ENCODE measurements around the gene FNBP1. TPM values are rescaled to one million over a fixed set of nuclear protein-coding genes. Genes with fewer than 3 reads are reported as not detected.
A peak's percentile ranks its signal among the peaks of the same experiment; 100 is the strongest.

The FNBP1 gene
- total and polyA plus RNA-seq, 2 of the 8 experiments (the other 6 are each of a cell fraction or from before 2014, with no cell fraction given), result 7.2 to 40.9 TPM

- Histone ChIP-seq H4K5ac (ENCODE audit: insufficient read length, low read depth, low read length) (no peak overlapping the region), H3K79me2 (ENCODE audit: control insufficient read depth in 1 of 2, insufficient read depth in 2 of 2, low read length in 2 of 2) (no peaks in the 10 kb centered on the region), H3K14ac (ENCODE audit: insufficient read length) (no peak overlapping the region), H3K56ac (replicated peaks; ENCODE audit: insufficient read length, low read depth, low read length) (no peak overlapping the region), H2BK20ac (ENCODE audit: low read length) (peak overlapping the region; percentile 93; the same call in 1 of the 2 replicates), H2AK5ac (ENCODE audit: low read depth, low read length) (0 out of 2 replicates have a peak overlapping the region, but pooled peaks have one; percentile 30), H4K91ac (replicated peaks; ENCODE audit: insufficient read length, low read length) (peak overlapping the region; percentile 90), H3K9ac (replicated peaks in 1 of 4; ENCODE audit: extremely low read depth in 1 of 4, low read depth in 3 of 4, low read length in 3 of 4) (no peak overlapping the region), H3K4me1 (replicated peaks in 1 of 4; ENCODE audit: control insufficient read depth in 3 of 4, insufficient read depth in 4 of 4, low read length in 3 of 4) (peaks cover 0 to 27% (median 23%) of the 10 kb centered on the region in 4 experiments; a peak in 6 of 7 replicates), H3K4ac (replicated peaks; ENCODE audit: insufficient read length, low read depth, low read length) (no peak overlapping the region), H2BK120ac (replicated peaks; ENCODE audit: low read depth, low read length) (no peak overlapping the region), H3K27ac (ENCODE audit: low read depth, low read length) (no peak overlapping the region), H3K36me3 (ENCODE audit: control insufficient read depth in 2 of 4, insufficient read depth in 4 of 4, low read length in 3 of 4) (no peaks in the 10 kb centered on the region), H2BK5ac (ENCODE audit: low read depth, low read length) (peak overlapping the region; percentile 56; the same call in 1 of the 2 replicates), H3K79me1 (ENCODE audit: low read depth, low read length) (no peaks in the 10 kb centered on the region), H3K23me2 (ENCODE audit: low read depth, low read length) (peaks cover 11% of the 10 kb centered on the region), H3K4me2 (ENCODE audit: insufficient read depth in 1 of 2, low read depth in 2 of 2, low read length in 2 of 2) (no peak overlapping the region), H2BK15ac (ENCODE audit: low read length) (peak overlapping the region; percentile 97), H3K18ac (ENCODE audit: extremely low read depth, low read length) (no peak overlapping the region), H3K27me3 (replicated peaks in 1 of 4; ENCODE audit: control insufficient read depth in 3 of 4, extremely low read depth in 1 of 4, insufficient read depth in 3 of 4, low read length in 3 of 4) (no peaks in the 10 kb centered on the region), H4K8ac (ENCODE audit: extremely low read depth, insufficient read depth, low read length) (no peak overlapping the region), H4K20me1 (replicated peaks in 1 of 2; ENCODE audit: control insufficient read depth in 1 of 2, insufficient read depth in 2 of 2, low read length in 2 of 2) (no peaks in the 10 kb centered on the region), H2BK12ac (ENCODE audit: low read depth, low read length) (no peak overlapping the region), H3K23ac (ENCODE audit: insufficient read length) (no peak overlapping the region), H3K9me3 (ENCODE audit: insufficient read depth in 2 of 2, low read depth in 1 of 2, low read length in 1 of 2) (no peaks in the 10 kb centered on the region), H3K4me3 (ENCODE audit: extremely low read depth in 1 of 4, insufficient read depth in 2 of 4, low read depth in 3 of 4, low read length in 4 of 4) (no peak overlapping the region), H2AFZ (ENCODE audit: low read length) (no peak overlapping the region)
- CTCF ChIA-PET (ENCODE audit: partially characterized antibody), result interaction anchor here (0.6 to 1.8 kb wide), 9 partner anchors 7 to 266 kb away, joined by 3 to 6 read pairs (median 4); no protein-coding TSS in a partner anchor
- 89% methylated on average over 27 of the region's 27 CpGs; no CpG with 5 or more reads in 1 of the 2 experiments for WGBS, 2 experiments (ENCODE audit: extremely low coverage in 1 of 2, insufficient coverage in 1 of 2, insufficient read length in 1 of 2, insufficient replicate concordance in 2 of 2, low coverage in 1 of 2, low lambda C conversion rate in 2 of 2, missing lambda C conversion rate in 1 of 2)
- FAIRE-seq (no peak), DNase-seq (ENCODE audit: low read depth in 1 of 2, low spot score in 2 of 2) (no peak)
- POLR2A ChIA-PET (ENCODE audit: partially characterized antibody), result interaction anchor here (0.5 to 1.1 kb wide), 2 partner anchors 14 to 55 kb away, joined by 3 read pairs; no protein-coding TSS in a partner anchor
- no peak for TF ChIP-seq CTCF (IDR thresholded peaks at IDR 0.05; ENCODE audit: control extremely low read depth in 1 of 3, insufficient read depth in 1 of 3, low read depth in 1 of 3, low read length in 3 of 3)
- no peak for TF ChIP-seq CBX5 (IDR thresholded peaks at IDR 0.05; ENCODE audit: low read depth, low read length)
- no peak for TF ChIP-seq HDAC6 (IDR thresholded peaks at IDR 0.05; ENCODE audit: low read depth, low read length)
- no peak for TF ChIP-seq BRCA1 (IDR thresholded peaks at IDR 0.05; ENCODE audit: low read depth, low read length)
- no peak for TF ChIP-seq CTBP2 (IDR thresholded peaks at IDR 0.05; ENCODE audit: borderline replicate concordance, insufficient read depth, insufficient read length, low read length)
- TF ChIP-seq TEAD4 (IDR thresholded peaks at IDR 0.05; ENCODE audit: low read depth, low read length), result no peak
- TF ChIP-seq RFX5 (IDR thresholded peaks at IDR 0.05; ENCODE audit: borderline replicate concordance, low read depth, low read length), result no peak
- TF ChIP-seq YY1 (IDR thresholded peaks at IDR 0.05; ENCODE audit: low read depth, low read length), result no peak
- TF ChIP-seq BACH1 (IDR thresholded peaks at IDR 0.05; ENCODE audit: low read length), result no peak
Observed at GRCh38 chr9:129887334-129888292, 155.4 kb downstream of the FNBP1 start.
